ENCODE results near the gene PIGU.

DNA sequence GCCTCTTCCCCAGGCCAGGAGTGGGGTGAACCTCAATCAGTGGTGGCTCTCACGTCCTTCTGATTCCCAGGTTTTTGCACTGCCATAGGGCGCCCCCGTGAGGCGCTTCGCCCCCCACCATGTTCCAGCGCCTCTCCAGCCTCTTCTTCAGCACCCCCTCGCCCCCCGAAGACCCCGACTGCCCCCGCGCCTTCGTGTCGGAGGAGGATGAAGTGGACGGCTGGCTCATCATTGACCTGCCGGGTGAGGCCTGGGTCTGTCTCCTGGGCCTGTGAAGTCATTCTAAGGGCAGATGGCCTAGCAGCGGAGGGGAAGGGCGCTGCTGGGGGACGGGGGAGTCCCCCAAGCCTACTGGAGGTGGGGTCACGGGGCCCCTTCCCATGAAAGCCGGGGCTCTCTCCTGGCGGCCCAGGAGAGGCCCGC, 31.7 kb upstream of the PIGU start:
- TF ChIP-seq, protein P1, sequence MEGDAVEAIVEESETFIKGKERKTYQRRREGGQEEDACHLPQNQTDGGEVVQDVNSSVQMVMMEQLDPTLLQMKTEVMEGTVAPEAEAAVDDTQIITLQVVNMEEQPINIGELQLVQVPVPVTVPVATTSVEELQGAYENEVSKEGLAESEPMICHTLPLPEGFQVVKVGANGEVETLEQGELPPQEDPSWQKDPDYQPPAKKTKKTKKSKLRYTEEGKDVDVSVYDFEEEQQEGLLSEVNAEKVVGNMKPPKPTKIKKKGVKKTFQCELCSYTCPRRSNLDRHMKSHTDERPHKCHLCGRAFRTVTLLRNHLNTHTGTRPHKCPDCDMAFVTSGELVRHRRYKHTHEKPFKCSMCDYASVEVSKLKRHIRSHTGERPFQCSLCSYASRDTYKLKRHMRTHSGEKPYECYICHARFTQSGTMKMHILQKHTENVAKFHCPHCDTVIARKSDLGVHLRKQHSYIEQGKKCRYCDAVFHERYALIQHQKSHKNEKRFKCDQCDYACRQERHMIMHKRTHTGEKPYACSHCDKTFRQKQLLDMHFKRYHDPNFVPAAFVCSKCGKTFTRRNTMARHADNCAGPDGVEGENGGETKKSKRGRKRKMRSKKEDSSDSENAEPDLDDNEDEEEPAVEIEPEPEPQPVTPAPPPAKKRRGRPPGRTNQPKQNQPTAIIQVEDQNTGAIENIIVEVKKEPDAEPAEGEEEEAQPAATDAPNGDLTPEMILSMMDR (IDR thresholded peaks at IDR 0.05), result peak; percentile 75
- no peak for TF ChIP-seq EZH2 (IDR thresholded peaks at IDR 0.05; ENCODE audit: borderline replicate concordance, insufficient read depth, low read depth, low read length, poor library complexity, severe bottlenecking)
